ENCODE data around the gene POU2AF2.

DNA sequence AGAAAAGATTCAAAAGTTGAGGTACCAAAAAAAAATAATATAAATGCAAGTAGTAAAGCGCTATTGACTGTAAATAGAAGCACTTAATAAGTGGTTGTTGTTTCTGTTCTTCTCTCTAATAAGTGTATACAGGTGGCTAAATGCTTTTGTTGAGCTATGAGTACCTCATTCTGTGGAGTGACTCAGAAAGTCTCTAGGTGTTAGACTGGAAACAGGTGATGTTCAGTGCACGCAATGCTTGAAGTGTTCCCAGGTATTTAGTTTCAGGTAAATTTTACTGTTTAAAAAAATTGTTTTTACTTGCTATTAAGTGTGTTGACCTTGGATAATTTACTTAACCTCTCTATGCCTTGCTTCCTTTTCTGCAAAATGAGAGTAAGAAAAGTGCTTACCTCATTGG is 77.0 kb downstream of the POU2AF2 start:
- TF ChIP-seq, protein P1, sequence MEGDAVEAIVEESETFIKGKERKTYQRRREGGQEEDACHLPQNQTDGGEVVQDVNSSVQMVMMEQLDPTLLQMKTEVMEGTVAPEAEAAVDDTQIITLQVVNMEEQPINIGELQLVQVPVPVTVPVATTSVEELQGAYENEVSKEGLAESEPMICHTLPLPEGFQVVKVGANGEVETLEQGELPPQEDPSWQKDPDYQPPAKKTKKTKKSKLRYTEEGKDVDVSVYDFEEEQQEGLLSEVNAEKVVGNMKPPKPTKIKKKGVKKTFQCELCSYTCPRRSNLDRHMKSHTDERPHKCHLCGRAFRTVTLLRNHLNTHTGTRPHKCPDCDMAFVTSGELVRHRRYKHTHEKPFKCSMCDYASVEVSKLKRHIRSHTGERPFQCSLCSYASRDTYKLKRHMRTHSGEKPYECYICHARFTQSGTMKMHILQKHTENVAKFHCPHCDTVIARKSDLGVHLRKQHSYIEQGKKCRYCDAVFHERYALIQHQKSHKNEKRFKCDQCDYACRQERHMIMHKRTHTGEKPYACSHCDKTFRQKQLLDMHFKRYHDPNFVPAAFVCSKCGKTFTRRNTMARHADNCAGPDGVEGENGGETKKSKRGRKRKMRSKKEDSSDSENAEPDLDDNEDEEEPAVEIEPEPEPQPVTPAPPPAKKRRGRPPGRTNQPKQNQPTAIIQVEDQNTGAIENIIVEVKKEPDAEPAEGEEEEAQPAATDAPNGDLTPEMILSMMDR (IDR thresholded peaks at IDR 0.05), result no peak
- no peak for TF ChIP-seq POLR2A (IDR thresholded peaks at IDR 0.05; ENCODE audit: low read depth)

Data from esophagus muscularis mucosa (tissue), 3 donors.